ENCODE results near the gene SMOC1. TPM values are rescaled to one million over a fixed set of nuclear protein-coding genes. Genes with fewer than 3 reads are reported as not detected.

The SMOC1 gene
- total and polyA plus RNA-seq, 7 experiments from 2014 or later: 0.71 TPM; not detected in 6

- Mint-ChIP-seq H3K27me3 (peaks cover 8 to 48% (median 30%) of the 10 kb centered on the region in 5 donors), H3K36me3 (no peaks in the 10 kb centered on the region), H3K4me1 (no peaks in the 10 kb centered on the region), H3K4me3 (no peak overlapping the region), H3K27ac (no peak overlapping the region), H3K9me3 (peaks cover 0 to 2% (median 0%) of the 10 kb centered on the region in 11 donors)
- no peak overlapping the region for H3K4me3 ChIP-seq (ENCODE audit: low read length)
- no peak for DNase-seq
- ATAC-seq: no peak
- CTCF ChIA-PET: no interaction called here
- no peak overlapping the region for H3K27ac ChIP-seq (ENCODE audit: low read depth, low read length)
- intact Hi-C loops (cut with micrococcal nuclease): no loop called here
- H3K4me1 ChIP-seq (ENCODE audit: control insufficient read depth in 2 of 2, insufficient read depth in 2 of 2, low read length in 2 of 2): no peaks in the 10 kb centered on the region
- no peaks in the 10 kb centered on the region for H3K9me3 ChIP-seq (ENCODE audit: control insufficient read depth in 2 of 3, low read length in 3 of 3)
- POLR2A ChIA-PET: no interaction called here
- no peaks in the 10 kb centered on the region for H3K27me3 ChIP-seq (ENCODE audit: control insufficient read depth in 2 of 2, insufficient read depth in 2 of 2, low read length in 2 of 2)
- no peaks in the 10 kb centered on the region for H3K36me3 ChIP-seq (ENCODE audit: control insufficient read depth in 2 of 3, insufficient read depth in 3 of 3, low read length in 3 of 3)
Observed at GRCh38 chr14:69922198-69922597, 43.0 kb downstream of the SMOC1 start.

- ATAC-seq (no peak), DNase-seq (no peak)
- H3K27me3 ChIP-seq (ENCODE audit: control insufficient read depth in 2 of 2, insufficient read depth in 2 of 2, low read length in 2 of 2): no peaks in the 10 kb centered on the region
- Mint-ChIP-seq H3K4me3 (no peak overlapping the region), H3K27me3 (peaks cover 13 to 55% (median 32%) of the 10 kb centered on the region in 5 donors), H3K4me1 (no peaks in the 10 kb centered on the region), H3K36me3 (no peaks in the 10 kb centered on the region), H3K9me3 (peaks cover 0 to 2% (median 0%) of the 10 kb centered on the region in 11 donors), H3K27ac (no peak overlapping the region)
- H3K4me1 ChIP-seq (ENCODE audit: control insufficient read depth in 2 of 2, insufficient read depth in 2 of 2, low read length in 2 of 2): no peaks in the 10 kb centered on the region
- ChIA-PET POLR2A (no interaction called here), CTCF (no interaction called here)
- intact Hi-C loops (cut with micrococcal nuclease): no loop called here
- no peak overlapping the region for H3K27ac ChIP-seq (ENCODE audit: low read depth, low read length)
- no peaks in the 10 kb centered on the region for H3K36me3 ChIP-seq (ENCODE audit: control insufficient read depth in 2 of 3, insufficient read depth in 3 of 3, low read length in 3 of 3)
- no peaks in the 10 kb centered on the region for H3K9me3 ChIP-seq (ENCODE audit: control insufficient read depth in 2 of 3, low read length in 3 of 3)
- no peak overlapping the region for H3K4me3 ChIP-seq (ENCODE audit: low read length)
Observed at GRCh38 chr14:69924201-69924600, 45.0 kb downstream of the SMOC1 start.

- Mint-ChIP-seq H3K36me3 (no peaks in the 10 kb centered on the region), H3K27ac (no peak overlapping the region)
- CTCF ChIA-PET: no interaction called here
Observed at GRCh38 chr14:69928111-69928523, 48.9 kb downstream of the SMOC1 start.

GRCh38 chr14:69930780-69931379, 51.7 kb downstream of the SMOC1 start:
- Mint-ChIP-seq H3K27me3 (peaks cover 17 to 44% (median 33%) of the 10 kb centered on the region in 5 donors), H3K4me3 (peak overlapping the region in 1 of 10 donors; percentile 4), H3K4me1 (no peaks in the 10 kb centered on the region), H3K36me3 (no peaks in the 10 kb centered on the region), H3K9me3 (peaks cover 0 to 2% (median 0%) of the 10 kb centered on the region in 11 donors), H3K27ac (no peak overlapping the region)
- Histone ChIP-seq H3K27ac (ENCODE audit: low read depth, low read length) (no peak overlapping the region), H3K4me3 (ENCODE audit: low read length) (no peak overlapping the region), H3K36me3 (ENCODE audit: control insufficient read depth in 2 of 3, insufficient read depth in 3 of 3, low read length in 3 of 3) (no peaks in the 10 kb centered on the region), H3K27me3 (ENCODE audit: control insufficient read depth in 2 of 2, insufficient read depth in 2 of 2, low read length in 2 of 2) (no peaks in the 10 kb centered on the region), H3K4me1 (ENCODE audit: control insufficient read depth in 2 of 2, insufficient read depth in 2 of 2, low read length in 2 of 2) (no peaks in the 10 kb centered on the region), H3K9me3 (ENCODE audit: control insufficient read depth in 2 of 3, low read length in 3 of 3) (no peaks in the 10 kb centered on the region)
- ChIA-PET CTCF (no interaction called here), POLR2A (no interaction called here)
- DNase-seq: no peak
- intact Hi-C loops (cut with micrococcal nuclease): no loop called here
- no peak for ATAC-seq

More at GRCh38 chr14:69928111-69928523, 48.9 kb downstream of the SMOC1 start:
- peaks cover 16 to 53% (median 41%) of the 10 kb centered on the region in 5 donors for H3K27me3 Mint-ChIP-seq
- ATAC-seq (no peak), DNase-seq (no peak)
- Histone ChIP-seq H3K27ac (ENCODE audit: low read depth, low read length) (no peak overlapping the region), H3K9me3 (ENCODE audit: control insufficient read depth in 2 of 3, low read length in 3 of 3) (no peaks in the 10 kb centered on the region), H3K36me3 (ENCODE audit: control insufficient read depth in 2 of 3, insufficient read depth in 3 of 3, low read length in 3 of 3) (no peaks in the 10 kb centered on the region), H3K27me3 (ENCODE audit: control insufficient read depth in 2 of 2, insufficient read depth in 2 of 2, low read length in 2 of 2) (no peaks in the 10 kb centered on the region), H3K4me3 (ENCODE audit: low read length) (no peak overlapping the region), H3K4me1 (ENCODE audit: control insufficient read depth in 2 of 2, insufficient read depth in 2 of 2, low read length in 2 of 2) (no peaks in the 10 kb centered on the region)
- H3K9me3 Mint-ChIP-seq: peaks cover 0 to 2% (median 0%) of the 10 kb centered on the region in 11 donors
- no peaks in the 10 kb centered on the region for H3K4me1 Mint-ChIP-seq
- intact Hi-C loops (cut with micrococcal nuclease): no loop called here
- H3K4me3 Mint-ChIP-seq: no peak overlapping the region
- POLR2A ChIA-PET: no interaction called here

- no peaks in the 10 kb centered on the region for H3K4me1 Mint-ChIP-seq
- Histone ChIP-seq H3K27ac (ENCODE audit: low read depth, low read length) (no peak overlapping the region), H3K27me3 (ENCODE audit: control insufficient read depth in 2 of 2, insufficient read depth in 2 of 2, low read length in 2 of 2) (no peaks in the 10 kb centered on the region), H3K4me1 (ENCODE audit: control insufficient read depth in 2 of 2, insufficient read depth in 2 of 2, low read length in 2 of 2) (no peaks in the 10 kb centered on the region), H3K36me3 (ENCODE audit: control insufficient read depth in 2 of 3, insufficient read depth in 3 of 3, low read length in 3 of 3) (no peaks in the 10 kb centered on the region), H3K4me3 (ENCODE audit: low read length) (no peak overlapping the region), H3K9me3 (ENCODE audit: control insufficient read depth in 2 of 3, low read length in 3 of 3) (no peaks in the 10 kb centered on the region)
- CTCF ChIA-PET: no interaction called here
- ATAC-seq (no peak), DNase-seq (no peak)
- intact Hi-C loops (cut with micrococcal nuclease): no loop called here
- H3K27ac Mint-ChIP-seq: no peak overlapping the region
- no peak overlapping the region for H3K4me3 Mint-ChIP-seq
- POLR2A ChIA-PET: no interaction called here
- H3K27me3 Mint-ChIP-seq: peaks cover 21 to 52% (median 34%) of the 10 kb centered on the region in 5 donors
- no peaks in the 10 kb centered on the region for H3K36me3 Mint-ChIP-seq
- H3K9me3 Mint-ChIP-seq: peaks cover 0 to 2% (median 0%) of the 10 kb centered on the region in 11 donors
Observed at GRCh38 chr14:69931960-69932359, 52.7 kb downstream of the SMOC1 start.

- ATAC-seq (no peak), DNase-seq (no peak)
- Mint-ChIP-seq H3K27ac (no peak overlapping the region), H3K4me3 (no peak overlapping the region), H3K9me3 (peaks cover 0 to 1% (median 0%) of the 10 kb centered on the region in 11 donors), H3K4me1 (no peaks in the 10 kb centered on the region), H3K36me3 (no peaks in the 10 kb centered on the region), H3K27me3 (peaks cover 20 to 54% (median 37%) of the 10 kb centered on the region in 5 donors)
- POLR2A ChIA-PET: no interaction called here
- Histone ChIP-seq H3K36me3 (ENCODE audit: control insufficient read depth in 2 of 3, insufficient read depth in 3 of 3, low read length in 3 of 3) (no peaks in the 10 kb centered on the region), H3K9me3 (ENCODE audit: control insufficient read depth in 2 of 3, low read length in 3 of 3) (no peaks in the 10 kb centered on the region), H3K4me1 (ENCODE audit: control insufficient read depth in 2 of 2, insufficient read depth in 2 of 2, low read length in 2 of 2) (no peaks in the 10 kb centered on the region), H3K27me3 (ENCODE audit: control insufficient read depth in 2 of 2, insufficient read depth in 2 of 2, low read length in 2 of 2) (no peaks in the 10 kb centered on the region), H3K4me3 (ENCODE audit: low read length) (no peak overlapping the region), H3K27ac (ENCODE audit: low read depth, low read length) (no peak overlapping the region)
- CTCF ChIA-PET: no interaction called here
- intact Hi-C loops (cut with micrococcal nuclease): no loop called here
Observed at GRCh38 chr14:69932391-69932790, 53.2 kb downstream of the SMOC1 start.

- Histone ChIP-seq H3K27me3 (ENCODE audit: control insufficient read depth in 2 of 2, insufficient read depth in 2 of 2, low read length in 2 of 2) (no peaks in the 10 kb centered on the region), H3K4me1 (ENCODE audit: control insufficient read depth in 2 of 2, insufficient read depth in 2 of 2, low read length in 2 of 2) (no peaks in the 10 kb centered on the region), H3K9me3 (ENCODE audit: control insufficient read depth in 2 of 3, low read length in 3 of 3) (no peaks in the 10 kb centered on the region), H3K4me3 (ENCODE audit: low read length) (no peak overlapping the region), H3K36me3 (ENCODE audit: control insufficient read depth in 2 of 3, insufficient read depth in 3 of 3, low read length in 3 of 3) (no peaks in the 10 kb centered on the region), H3K27ac (ENCODE audit: low read depth, low read length) (no peak overlapping the region)
- no peak for ATAC-seq
- Mint-ChIP-seq H3K27me3 (peaks cover 19 to 58% (median 36%) of the 10 kb centered on the region in 5 donors), H3K36me3 (no peaks in the 10 kb centered on the region), H3K4me3 (no peak overlapping the region), H3K27ac (no peak overlapping the region), H3K4me1 (no peaks in the 10 kb centered on the region), H3K9me3 (peaks cover 0 to 1% (median 0%) of the 10 kb centered on the region in 11 donors)
- ChIA-PET CTCF (no interaction called here), POLR2A (no interaction called here)
- intact Hi-C loops (cut with micrococcal nuclease): no loop called here
- DNase-seq: no peak
Observed at GRCh38 chr14:69933623-69934275, 54.5 kb downstream of the SMOC1 start.
